Measurements from ENCODE around the gene UBE4B.
"Not testable (repeated sequence)": the region's sequence is repeated elsewhere in the genome, so short reads cannot be mapped to it uniquely, and the experiment has no call there.

Gene UBE4B

DNA sequence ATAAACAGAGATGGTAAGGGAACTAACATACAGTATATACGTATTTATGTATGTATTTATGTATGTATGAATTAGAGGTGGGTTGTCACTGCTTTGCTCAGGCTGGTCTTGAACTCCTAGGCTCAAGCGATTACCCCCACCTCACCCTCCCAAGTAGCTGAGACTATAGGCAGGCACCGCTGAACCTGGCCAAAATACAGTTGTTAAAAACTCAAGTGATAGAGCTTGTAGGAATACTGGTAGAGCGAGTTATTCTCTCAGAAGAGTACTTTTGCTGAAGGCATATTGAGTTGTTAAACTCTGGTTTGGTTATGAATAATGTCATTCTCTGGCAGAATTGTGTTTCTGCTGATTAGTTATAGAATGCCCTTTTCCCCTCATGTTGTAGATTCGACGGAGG is 38.9 kb downstream of the UBE4B start:
- DNase-seq (ENCODE audit: low read depth in 2 of 2), result no peak

- DNase-seq (ENCODE audit: low read depth in 2 of 2), result not testable (repeated sequence)
Measured at GRCh38 chr1:10073371-10073770, 40.6 kb downstream of the UBE4B start.

DNA sequence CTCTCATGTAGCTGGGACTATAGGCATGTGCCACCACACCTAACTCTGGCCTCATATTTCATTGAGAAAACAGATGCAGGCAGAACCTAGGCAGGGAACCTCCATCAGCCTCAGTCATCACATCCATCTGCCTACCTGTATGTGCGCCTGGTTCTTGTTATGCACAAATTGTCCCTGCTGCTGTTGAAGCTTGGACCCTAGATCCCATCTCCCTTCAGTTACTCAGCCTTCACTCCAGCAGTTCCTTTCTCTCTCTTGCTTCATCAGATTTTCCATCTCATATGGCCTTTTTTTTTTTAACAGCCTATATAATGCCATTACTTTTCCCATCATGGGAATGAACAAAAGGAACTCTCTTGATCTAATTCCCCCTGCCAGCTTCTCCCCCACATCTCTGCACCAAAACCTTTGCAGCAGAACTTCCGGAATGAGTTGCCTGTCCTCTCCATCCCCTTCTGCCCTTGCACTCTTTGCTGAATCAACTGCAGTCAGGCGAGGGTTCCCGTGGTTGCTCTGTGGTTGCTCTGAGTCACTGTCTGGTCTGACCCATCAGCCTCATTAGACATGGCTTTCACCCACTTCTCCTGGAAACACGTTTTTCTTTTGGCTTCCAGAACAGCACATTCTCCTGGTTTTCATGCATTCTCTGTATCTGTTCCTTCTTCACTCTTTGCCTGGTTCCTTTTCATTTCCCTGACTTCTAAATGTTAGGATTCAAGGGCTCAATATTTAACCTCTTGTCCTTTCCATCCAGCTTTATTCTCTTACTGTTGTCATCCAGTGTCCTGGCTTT is 41.5 kb downstream of the UBE4B start:
- peak; percentile 25 to 31 for DNase-seq (ENCODE audit: low read depth in 2 of 2)

DNA sequence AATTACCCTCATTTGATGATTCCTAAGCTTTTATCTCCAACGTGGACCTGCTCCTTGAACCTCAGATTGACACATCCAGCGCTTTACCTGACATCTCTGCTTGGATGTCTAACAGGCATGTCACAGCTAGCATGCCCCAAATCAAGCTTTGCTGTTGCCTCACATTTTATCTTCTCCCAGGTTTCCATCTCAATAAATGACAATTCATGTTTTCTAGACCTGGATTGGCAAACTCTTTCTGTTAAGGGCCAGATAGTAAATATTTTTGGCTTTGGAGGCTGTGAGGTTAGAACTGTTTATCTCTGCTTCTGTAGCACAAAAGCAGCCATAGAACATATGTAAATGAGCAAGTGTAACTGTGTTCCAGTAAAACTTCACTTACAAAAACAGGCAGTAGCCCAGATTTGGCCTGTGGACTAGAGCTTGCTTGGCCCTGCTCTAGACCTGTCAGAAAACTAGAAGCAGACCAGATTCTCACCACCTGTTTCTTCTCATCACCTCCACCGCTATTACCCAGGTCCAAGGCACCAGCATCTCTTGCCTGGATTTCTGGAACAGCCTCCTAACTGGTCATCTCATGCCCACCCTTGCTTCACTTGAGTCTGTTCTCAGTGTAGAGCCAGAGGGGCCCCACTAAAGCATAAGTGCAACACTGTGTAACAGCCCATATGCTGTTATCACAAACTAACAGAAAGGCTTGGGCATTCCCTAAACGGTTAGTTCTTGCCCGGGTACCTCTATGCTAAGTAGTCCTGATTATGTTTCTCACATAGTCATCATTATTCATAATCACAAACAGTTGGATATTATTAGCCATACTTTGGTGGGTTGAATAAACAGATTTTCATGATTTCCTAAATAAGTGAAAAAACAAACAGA is 42.3 kb downstream of the UBE4B start:
- DNase-seq (ENCODE audit: low read depth in 2 of 2), result no peak

DNA sequence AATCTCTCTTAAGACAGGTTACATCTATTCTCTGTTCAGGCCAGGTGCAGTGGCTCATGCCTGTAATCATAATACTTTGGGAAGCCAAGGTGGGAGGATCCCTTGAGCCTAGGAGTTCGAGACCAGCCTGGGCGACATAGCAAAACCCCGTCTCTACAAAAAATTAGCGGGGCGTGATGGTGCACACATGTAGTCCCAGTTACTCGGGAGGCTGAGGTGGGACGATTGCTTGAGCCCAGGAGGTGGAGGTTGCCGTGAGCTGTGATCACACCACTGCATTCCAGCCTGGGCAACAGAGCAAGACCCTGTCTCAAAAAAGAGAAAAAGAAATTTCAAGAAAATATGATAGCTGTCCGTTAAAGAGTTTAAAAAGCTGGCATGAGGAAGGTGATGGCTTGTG is 43.0 kb downstream of the UBE4B start:
- DNase-seq (ENCODE audit: low read depth in 2 of 2), result no peak

DNA sequence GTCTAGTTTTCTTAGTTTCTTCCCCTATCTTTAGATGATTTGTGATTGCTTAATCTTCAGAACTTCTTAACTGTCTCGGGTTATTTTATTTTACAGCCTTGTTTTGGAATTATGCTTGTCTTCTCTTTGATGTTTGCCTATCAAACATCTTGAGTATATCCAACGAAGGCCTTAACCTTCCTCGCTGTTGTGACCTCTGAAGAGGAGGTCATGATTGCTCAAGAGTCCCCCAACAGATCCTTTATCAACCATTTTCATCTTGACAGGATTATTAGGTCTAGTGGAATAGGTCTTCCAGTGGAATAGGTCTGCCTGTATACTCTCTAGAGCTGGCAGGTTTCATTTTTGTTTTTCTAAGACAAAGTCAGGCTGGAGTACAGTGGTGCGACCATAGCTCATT is 45.7 kb downstream of the UBE4B start:
- no peak for DNase-seq (ENCODE audit: low read depth in 2 of 2)

- no peak for DNase-seq (ENCODE audit: low read depth in 2 of 2)
Measured at GRCh38 chr1:10080523-10080922, 47.8 kb downstream of the UBE4B start.

- DNase-seq (ENCODE audit: low read depth in 2 of 2), result no peak
Measured at GRCh38 chr1:10082785-10083479, 50.2 kb downstream of the UBE4B start.

DNA sequence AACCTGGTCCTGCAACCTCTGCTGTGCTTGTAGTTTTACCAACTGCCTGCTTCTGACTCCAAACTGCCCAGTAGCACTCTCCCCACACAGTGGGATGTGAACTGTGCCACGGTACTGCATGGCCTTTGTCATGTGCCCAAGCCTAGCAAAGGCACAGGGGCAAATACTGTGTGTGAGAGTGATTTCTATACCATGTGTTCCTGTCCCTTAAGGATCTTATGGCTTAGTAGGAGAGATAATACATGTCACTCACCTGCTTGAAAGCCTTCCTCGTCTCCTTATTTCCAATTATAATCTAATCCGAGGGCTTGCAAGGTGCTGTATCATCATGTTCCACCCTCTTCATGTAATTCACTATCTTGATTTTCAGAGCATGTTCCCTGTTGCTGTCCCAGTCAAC is 51.3 kb downstream of the UBE4B start:
- DNase-seq (ENCODE audit: low read depth in 2 of 2), result no peak

- DNase-seq (ENCODE audit: low read depth in 2 of 2), result no peak
Measured at GRCh38 chr1:10085076-10085475, 52.3 kb downstream of the UBE4B start.

DNA sequence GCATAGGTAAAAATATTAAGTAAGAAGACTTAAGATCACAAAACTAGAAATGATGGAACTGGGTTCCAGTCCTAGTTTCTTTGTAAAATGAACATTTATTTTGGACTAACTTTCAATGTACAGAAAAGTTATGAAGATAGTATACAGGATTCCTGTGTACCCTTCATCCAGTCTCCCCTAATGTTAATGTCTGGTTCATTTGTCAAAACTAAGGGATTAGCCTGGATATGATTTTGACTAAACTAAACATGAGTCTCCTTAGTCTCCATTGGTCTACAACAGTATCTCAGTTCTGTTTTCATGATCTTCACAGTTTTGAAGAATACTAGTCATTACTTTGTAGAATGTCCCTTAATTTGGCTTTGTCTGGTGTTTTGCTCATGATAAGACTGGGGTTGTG is 54.5 kb downstream of the UBE4B start:
- DNase-seq (ENCODE audit: low read depth in 2 of 2), result no peak

DNA sequence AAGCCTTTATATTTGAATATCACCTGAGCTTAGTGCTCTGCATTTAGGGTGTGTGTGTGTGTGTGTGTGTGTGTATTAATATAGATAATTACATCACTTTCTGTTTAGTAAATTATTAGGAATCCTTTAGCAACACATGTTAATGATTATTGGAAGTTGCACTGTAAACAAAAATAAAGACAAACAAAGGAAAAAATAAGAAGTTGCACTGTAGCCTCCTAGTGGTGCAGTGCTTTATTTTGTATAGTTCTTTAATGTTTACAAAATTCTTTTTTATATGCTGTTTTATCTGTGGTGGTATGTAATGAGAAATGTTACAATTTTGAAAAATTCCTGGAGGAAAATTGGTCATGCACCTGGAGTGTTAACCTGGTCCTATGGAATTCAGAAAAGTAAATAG is 69.2 kb downstream of the UBE4B start:
- DNase-seq (ENCODE audit: low read depth in 2 of 2), result no peak

DNA sequence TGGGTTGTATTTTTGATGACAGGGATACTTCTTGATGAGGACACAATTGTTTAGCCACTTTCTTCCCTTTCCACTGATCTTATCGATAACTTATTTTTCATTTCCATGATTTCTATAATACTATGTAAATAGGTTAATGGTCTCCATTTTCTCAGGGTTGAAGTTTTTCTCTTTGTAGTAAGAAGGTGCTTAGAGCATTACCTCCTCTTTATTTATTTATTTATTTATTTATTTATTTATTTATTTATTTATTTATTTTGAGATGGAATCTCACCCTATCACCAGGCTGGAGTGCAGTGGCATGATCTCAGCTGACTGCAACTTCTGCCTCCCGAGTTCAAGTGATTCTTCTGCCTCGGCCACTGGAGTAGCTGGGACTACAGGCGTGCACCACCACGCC is 70.4 kb downstream of the UBE4B start:
- DNase-seq (ENCODE audit: low read depth in 2 of 2), result no peak

GRCh38 chr1:10104834-10105233 is 72.1 kb downstream of the UBE4B start:
- DNase-seq (ENCODE audit: low read depth in 2 of 2), result no peak

GRCh38 chr1:10105484-10105883 is 72.7 kb downstream of the UBE4B start:
- DNase-seq (ENCODE audit: low read depth in 2 of 2), result no peak

GRCh38 chr1:10106241-10106640 is 73.5 kb downstream of the UBE4B start:
- DNase-seq (ENCODE audit: low read depth in 2 of 2), result no peak

DNA sequence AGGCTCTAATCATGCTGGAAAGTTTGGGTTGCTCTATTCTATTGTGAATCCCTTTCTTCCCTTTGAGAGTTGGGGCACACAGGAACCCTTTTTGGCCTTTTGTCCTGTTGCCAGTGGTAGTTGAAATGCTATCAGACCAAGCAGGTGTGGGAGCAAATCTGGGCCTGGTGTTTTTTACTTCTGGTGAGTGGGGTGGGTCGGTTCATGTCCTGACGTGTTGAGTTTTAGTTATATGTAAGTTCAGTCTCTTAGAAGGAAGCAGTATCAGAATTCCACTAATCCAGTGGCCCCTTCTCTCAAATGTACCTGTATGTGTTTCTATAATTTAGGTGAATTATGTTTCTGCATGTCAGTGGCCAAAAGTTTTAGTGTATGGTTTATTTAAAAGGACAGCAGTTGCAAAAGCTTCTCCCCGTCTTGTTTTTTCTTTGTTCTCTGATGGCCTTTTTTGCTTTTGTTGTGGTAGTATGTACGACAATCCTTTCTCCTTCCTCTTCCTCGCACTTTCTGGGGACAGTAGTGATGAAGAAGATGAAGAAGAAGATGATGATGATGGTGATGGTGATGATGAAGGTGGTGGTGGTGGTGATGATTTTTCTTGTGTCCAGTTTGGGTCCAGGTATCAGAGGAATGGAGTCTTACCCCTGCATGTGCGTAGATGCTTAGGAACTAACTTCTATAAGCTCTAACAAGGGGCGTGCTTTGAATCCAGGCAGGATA is 74.2 kb downstream of the UBE4B start:
- no peak for DNase-seq (ENCODE audit: low read depth in 2 of 2)

- not testable (repeated sequence) for DNase-seq (ENCODE audit: low read depth in 2 of 2)
Measured at GRCh38 chr1:10107476-10107847, 74.7 kb downstream of the UBE4B start.

DNA sequence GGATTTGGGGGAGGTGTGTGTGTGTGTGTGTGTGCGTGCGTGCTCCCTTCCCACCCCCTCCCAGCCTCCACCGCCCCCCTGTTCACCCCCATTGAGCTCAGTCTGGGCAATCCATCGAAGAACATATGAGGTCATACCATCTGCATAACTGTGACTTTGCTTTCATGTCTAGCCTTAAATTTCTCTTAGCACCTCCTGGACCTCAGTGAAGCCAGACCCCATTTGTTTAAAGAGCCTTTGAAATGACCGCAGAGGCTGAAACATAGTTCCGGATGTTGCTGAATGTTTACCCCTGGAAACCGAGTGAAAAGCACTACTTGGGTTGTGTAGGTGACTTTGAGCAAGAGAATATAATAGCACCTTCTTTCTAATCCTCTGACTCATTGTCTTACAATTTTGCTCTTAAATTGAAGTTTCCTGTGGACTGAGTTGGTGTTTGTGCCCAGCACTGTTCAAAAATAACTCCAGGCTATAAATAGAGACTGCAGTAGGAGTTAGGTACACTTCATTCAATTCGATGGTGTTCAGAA is 75.4 kb downstream of the UBE4B start:
- no peak for DNase-seq (ENCODE audit: low read depth in 2 of 2)

- DNase-seq (ENCODE audit: low read depth in 2 of 2), result no peak
Measured at GRCh38 chr1:10108948-10109708, 76.4 kb downstream of the UBE4B start.

GRCh38 chr1:10113501-10113900 is 80.7 kb downstream of the UBE4B start:
- DNase-seq (ENCODE audit: low read depth in 2 of 2), result no peak

Measured in stimulated activated CD4-positive, alpha-beta T cell treated with anti-CD3 and anti-CD28 coated beads, Interleukin-1b, Interleukin-23, amount 100 ng/mL, for 4 hours (primary cell).